HepG2 (cell line): ENCODE measurements around the gene CTSZ. TPM values are rescaled to one million over a fixed set of nuclear protein-coding genes. Genes with fewer than 3 reads are reported as not detected.

ENCODE experiments used
- RXRA ChIP-seq: sonication (generic); formaldehyde crosslinking; IDR thresholded peaks from 2 replicates; pipeline ENCODE4 v1.5.1; 2020; ENCODE audit warnings: missing genetic modification reagents
- THYN1 ChIP-seq: sonication (generic); formaldehyde crosslinking; IDR thresholded peaks from 2 replicates; pipeline ENCODE4 v1.8.1; 2023; ENCODE audit warnings: low read depth, mild to moderate bottlenecking, moderate library complexity, missing genetic modification reagents, borderline replicate concordance
- polyA plus RNA-seq, 8 experiments: library from polyadenylated mRNA; depleted of rRNA in 3 of 8; stranded (reverse) in 7 of 8; unstranded in 1 of 8; fragments of >200 nt; fragmentation: Illumina TruSeq in 4 of 8; extraction: Trizol in 4 of 8; gene quantifications; 2 replicates each; pipeline versions ENCODE4 v1.2.1 to v1.2.3, GENCODE V29; 2011 to 2016; ENCODE audit warnings: low read depth in 4 of 8, missing spikeins in 1 of 8, mixed read lengths in 1 of 8; ENCODE audit not compliant: insufficient read depth in 1 of 8
- total RNA-seq, 5 experiments: library from RNA; depleted of rRNA; stranded (reverse); fragments of >200 nt; fragmentation: Illumina TruSeq; extraction: Trizol; gene quantifications; 2 replicates each; pipeline ENCODE4 v1.2.3, GENCODE V29; 2016; ENCODE audit warnings: low read depth in 1 of 5
- TF ChIP-seq, protein P1 (sequence below): sonication (generic); formaldehyde crosslinking; IDR thresholded peaks from 2 replicates; pipeline ENCODE4 v1.4.0; 2020; ENCODE audit warnings: missing genetic modification reagents, borderline replicate concordance
- TF ChIP-seq, protein P2 (sequence below): sonication (generic); formaldehyde crosslinking; IDR thresholded peaks from 2 replicates; pipeline ENCODE4 v1.8.1; 2023; ENCODE audit warnings: mild to moderate bottlenecking, missing genetic modification reagents
- TF ChIP-seq, protein P3 (sequence below): IDR thresholded peaks from 2 replicates; pipeline ENCODE4 v1.6.1; 2016; ENCODE audit warnings: missing genetic modification reagents, missing compliant biosample characterization

CTSZ gene
- total and polyA plus RNA-seq, 2 of the 13 experiments (the other 11 are each of a cell fraction or from before 2014, with no cell fraction given) = 0.33 TPM; not detected in 1

DNA sequence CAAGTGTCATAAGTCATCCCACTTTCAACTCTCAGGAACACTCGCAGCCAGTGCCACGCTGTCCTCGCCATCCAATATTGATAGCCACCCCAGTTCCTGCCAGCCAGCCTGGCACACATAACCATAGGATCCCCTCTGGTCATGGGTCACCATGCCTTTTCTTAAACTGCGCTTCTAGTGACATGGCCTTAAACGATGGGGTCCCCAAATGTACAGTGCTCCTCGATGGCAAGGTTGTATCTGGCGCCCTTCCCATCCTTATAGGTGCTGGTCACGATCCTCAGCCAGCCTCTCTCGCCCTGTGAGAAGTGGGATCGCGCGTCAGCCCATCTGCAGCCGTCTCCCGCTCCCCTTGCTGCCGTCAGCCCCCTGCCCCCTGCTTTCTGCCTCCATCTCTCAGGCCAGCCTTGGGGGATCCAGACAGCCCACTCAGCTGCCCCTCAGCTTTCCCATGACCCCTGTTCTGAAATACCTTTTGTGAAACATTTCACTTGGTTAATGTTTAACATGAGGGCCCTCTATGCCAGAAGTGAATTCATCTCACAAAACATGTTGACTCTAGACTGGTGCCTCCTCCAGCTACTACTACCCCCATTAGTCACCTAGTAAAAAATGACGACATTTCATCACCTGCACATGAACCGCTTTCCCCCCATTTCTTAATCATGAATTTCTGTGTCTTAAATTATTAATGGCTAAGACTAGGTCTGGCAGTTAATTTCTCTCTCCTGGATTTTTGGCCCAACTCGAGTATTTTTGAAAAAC is 11.4 kb downstream of the CTSZ start (continued):
- TF ChIP-seq, protein P1, sequence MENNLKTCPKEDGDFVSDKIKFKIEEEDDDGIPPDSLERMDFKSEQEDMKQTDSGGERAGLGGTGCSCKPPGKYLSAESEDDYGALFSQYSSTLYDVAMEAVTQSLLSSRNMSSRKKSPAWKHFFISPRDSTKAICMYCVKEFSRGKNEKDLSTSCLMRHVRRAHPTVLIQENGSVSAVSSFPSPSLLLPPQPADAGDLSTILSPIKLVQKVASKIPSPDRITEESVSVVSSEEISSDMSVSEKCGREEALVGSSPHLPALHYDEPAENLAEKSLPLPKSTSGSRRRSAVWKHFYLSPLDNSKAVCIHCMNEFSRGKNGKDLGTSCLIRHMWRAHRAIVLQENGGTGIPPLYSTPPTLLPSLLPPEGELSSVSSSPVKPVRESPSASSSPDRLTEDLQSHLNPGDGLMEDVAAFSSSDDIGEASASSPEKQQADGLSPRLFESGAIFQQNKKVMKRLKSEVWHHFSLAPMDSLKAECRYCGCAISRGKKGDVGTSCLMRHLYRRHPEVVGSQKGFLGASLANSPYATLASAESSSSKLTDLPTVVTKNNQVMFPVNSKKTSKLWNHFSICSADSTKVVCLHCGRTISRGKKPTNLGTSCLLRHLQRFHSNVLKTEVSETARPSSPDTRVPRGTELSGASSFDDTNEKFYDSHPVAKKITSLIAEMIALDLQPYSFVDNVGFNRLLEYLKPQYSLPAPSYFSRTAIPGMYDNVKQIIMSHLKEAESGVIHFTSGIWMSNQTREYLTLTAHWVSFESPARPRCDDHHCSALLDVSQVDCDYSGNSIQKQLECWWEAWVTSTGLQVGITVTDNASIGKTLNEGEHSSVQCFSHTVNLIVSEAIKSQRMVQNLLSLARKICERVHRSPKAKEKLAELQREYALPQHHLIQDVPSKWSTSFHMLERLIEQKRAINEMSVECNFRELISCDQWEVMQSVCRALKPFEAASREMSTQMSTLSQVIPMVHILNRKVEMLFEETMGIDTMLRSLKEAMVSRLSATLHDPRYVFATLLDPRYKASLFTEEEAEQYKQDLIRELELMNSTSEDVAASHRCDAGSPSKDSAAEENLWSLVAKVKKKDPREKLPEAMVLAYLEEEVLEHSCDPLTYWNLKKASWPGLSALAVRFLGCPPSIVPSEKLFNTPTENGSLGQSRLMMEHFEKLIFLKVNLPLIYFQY (CRISPR knock-in tag) = no peak
- TF ChIP-seq, protein P2, sequence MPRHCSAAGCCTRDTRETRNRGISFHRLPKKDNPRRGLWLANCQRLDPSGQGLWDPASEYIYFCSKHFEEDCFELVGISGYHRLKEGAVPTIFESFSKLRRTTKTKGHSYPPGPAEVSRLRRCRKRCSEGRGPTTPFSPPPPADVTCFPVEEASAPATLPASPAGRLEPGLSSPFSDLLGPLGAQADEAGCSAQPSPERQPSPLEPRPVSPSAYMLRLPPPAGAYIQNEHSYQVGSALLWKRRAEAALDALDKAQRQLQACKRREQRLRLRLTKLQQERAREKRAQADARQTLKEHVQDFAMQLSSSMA (CRISPR knock-in tag) = 0 out of 2 replicates have a peak, but pooled peaks have one; percentile 28
- TF ChIP-seq RXRA (CRISPR knock-in tag) (peak; percentile 29), THYN1 (CRISPR knock-in tag) (peak; percentile 32; the same call in 1 of the 2 replicates)
- TF ChIP-seq, protein P3, sequence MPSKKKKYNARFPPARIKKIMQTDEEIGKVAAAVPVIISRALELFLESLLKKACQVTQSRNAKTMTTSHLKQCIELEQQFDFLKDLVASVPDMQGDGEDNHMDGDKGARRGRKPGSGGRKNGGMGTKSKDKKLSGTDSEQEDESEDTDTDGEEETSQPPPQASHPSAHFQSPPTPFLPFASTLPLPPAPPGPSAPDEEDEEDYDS (CRISPR knock-in tag) = 0 out of 2 replicates have a peak, but pooled peaks have one; percentile 33
